Osteoblast (primary cell): ENCODE results near the gene MAGEF1. TPM values are rescaled to one million over a fixed set of nuclear protein-coding genes. Genes with fewer than 3 reads are reported as not detected.

ENCODE experiments used
- DNase-seq: peaks from one replicate; pipeline ENCODE4 v3.0.0; 2011; ENCODE audit warnings: low spot score, mixed read lengths; ENCODE audit not compliant: insufficient read length; ENCODE audit errors: missing footprints
- H2AFZ ChIP-seq: 2 replicates; pipeline ENCODE4 v1.6.0; 2011; ENCODE audit warnings: mild to moderate bottlenecking, low read length
- H3K27ac ChIP-seq: 2 replicates; pipeline ENCODE4 v1.5.1; 2011; ENCODE audit warnings: mild to moderate bottlenecking, low read depth, low read length, moderate library complexity
- H3K27me3 ChIP-seq: 2 replicates; pipeline ENCODE4 v1.6.0; 2012; ENCODE audit warnings: mild to moderate bottlenecking, control low read depth, inconsistent platforms, low read length, moderate library complexity; ENCODE audit not compliant: insufficient read depth
- H3K36me3 ChIP-seq: 2 replicates; pipeline ENCODE4 v1.5.1; 2011; ENCODE audit warnings: mild to moderate bottlenecking, low read length, control low read depth, moderate library complexity; ENCODE audit not compliant: insufficient read depth
- H3K4me1 ChIP-seq: 2 replicates; pipeline ENCODE4 v1.5.1; 2011; ENCODE audit warnings: mild to moderate bottlenecking, low read length, control low read depth, moderate library complexity; ENCODE audit not compliant: insufficient read depth
- H3K4me2 ChIP-seq: 2 replicates; pipeline ENCODE4 v1.6.0; 2011; ENCODE audit warnings: mild to moderate bottlenecking, low read length; ENCODE audit not compliant: insufficient read depth
- H3K4me3 ChIP-seq: fragments of 200-600 bp; sonication (generic); 3 replicates; pipeline ENCODE4 v1.5.1; 2012; ENCODE audit warnings: mild to moderate bottlenecking, low read length, inconsistent platforms; ENCODE audit not compliant: insufficient read depth
- H3K79me2 ChIP-seq: 2 replicates; pipeline ENCODE4 v1.6.0; 2012; ENCODE audit warnings: mild to moderate bottlenecking, low read length, control low read depth, inconsistent platforms; ENCODE audit not compliant: insufficient read depth
- H3K9me3 ChIP-seq: 2 replicates; pipeline ENCODE4 v1.5.1; 2011; ENCODE audit warnings: low read depth, low read length, control low read depth
- H4K20me1 ChIP-seq: 2 replicates; pipeline ENCODE4 v1.6.0; 2012; ENCODE audit warnings: mild to moderate bottlenecking, low read length, control low read depth; ENCODE audit not compliant: insufficient read depth
- CTCF ChIP-seq: IDR thresholded peaks from 2 replicates; pipeline ENCODE4 v1.5.1; 2011; ENCODE audit warnings: mild to moderate bottlenecking, low read depth, low read length, moderate library complexity; ENCODE audit errors: extremely low read depth
- total RNA-seq: library from RNA; depleted of rRNA; stranded (reverse); fragments of >200 nt; gene quantifications from 2 replicates; pipeline ENCODE4 v1.2.3, GENCODE V29; 2012

MAGEF1 gene
- total RNA-seq, 1 donor: 18.8 TPM

- DNase-seq: no peak
- no peak overlapping the region for H2AFZ ChIP-seq
- H3K4me1 ChIP-seq: no peaks in the 10 kb centered on the region
- H3K36me3 ChIP-seq: no peaks in the 10 kb centered on the region
- H3K79me2 ChIP-seq: no peaks in the 10 kb centered on the region
- no peaks in the 10 kb centered on the region for H3K9me3 ChIP-seq
- no peak overlapping the region for H3K4me3 ChIP-seq
- no peak for TF ChIP-seq CTCF
- H3K4me2 ChIP-seq: no peak overlapping the region
- no peak overlapping the region for H3K27ac ChIP-seq
- no peaks in the 10 kb centered on the region for H4K20me1 ChIP-seq
- H3K27me3 ChIP-seq: peaks cover 3% of the 10 kb centered on the region
These were observed 46.8 kb downstream of the MAGEF1 start for GRCh38 chr3:184665101-184665500.

DNA sequence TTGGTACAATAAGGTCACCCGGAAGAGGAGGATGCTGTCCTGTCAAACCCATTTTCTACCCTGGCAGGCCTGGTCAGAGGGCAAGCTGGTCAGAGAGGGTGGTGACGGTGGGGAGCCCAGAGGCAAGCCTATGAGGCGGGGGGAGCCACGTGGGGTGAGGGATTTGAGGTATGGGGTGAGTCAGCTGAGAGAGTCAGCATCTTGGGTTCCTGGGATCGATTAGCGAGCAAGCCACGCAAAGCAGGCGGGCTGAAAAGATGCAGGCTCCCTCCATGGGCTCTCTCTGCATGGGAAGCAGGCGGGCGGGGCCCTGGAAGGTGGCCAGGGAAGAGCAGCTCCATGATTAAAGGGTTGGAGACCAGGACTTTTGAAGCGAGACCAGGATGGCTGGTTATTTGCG is 48.1 kb downstream of the MAGEF1 start:
- Histone ChIP-seq H3K4me3 (no peak overlapping the region), H4K20me1 (no peaks in the 10 kb centered on the region), H3K79me2 (no peaks in the 10 kb centered on the region), H2AFZ (no peak overlapping the region), H3K36me3 (no peaks in the 10 kb centered on the region), H3K9me3 (no peaks in the 10 kb centered on the region), H3K27me3 (peaks cover under 1% of the 10 kb centered on the region), H3K4me2 (no peak overlapping the region), H3K4me1 (no peaks in the 10 kb centered on the region), H3K27ac (no peak overlapping the region)
- TF ChIP-seq CTCF: no peak
- no peak for DNase-seq

DNA sequence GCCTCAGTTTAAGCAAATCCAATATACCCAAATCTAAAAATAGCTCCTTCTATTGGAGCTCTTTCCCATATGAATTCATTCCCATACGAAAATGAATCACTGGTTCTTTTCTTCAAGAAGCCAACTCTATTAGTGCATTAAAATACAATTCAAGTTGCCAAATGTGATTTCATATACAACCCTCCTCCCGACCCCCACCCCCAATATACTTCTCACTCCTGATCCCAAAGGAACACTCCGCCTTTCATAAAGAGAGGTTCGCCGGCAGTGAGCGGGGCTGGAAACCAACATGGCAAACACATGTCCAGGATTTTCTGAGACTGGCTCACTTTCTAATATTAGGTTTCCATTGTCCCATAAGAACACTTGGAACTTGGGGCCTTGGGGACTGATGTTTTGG is 48.5 kb downstream of the MAGEF1 start:
- H3K79me2 ChIP-seq: no peaks in the 10 kb centered on the region
- no peak overlapping the region for H3K4me2 ChIP-seq
- no peaks in the 10 kb centered on the region for H3K36me3 ChIP-seq
- no peak overlapping the region for H3K27ac ChIP-seq
- H3K27me3 ChIP-seq: no peaks in the 10 kb centered on the region
- no peak overlapping the region for H2AFZ ChIP-seq
- no peaks in the 10 kb centered on the region for H3K4me1 ChIP-seq
- no peak for TF ChIP-seq CTCF
- DNase-seq: no peak
- no peaks in the 10 kb centered on the region for H4K20me1 ChIP-seq
- no peak overlapping the region for H3K4me3 ChIP-seq
- no peaks in the 10 kb centered on the region for H3K9me3 ChIP-seq

DNA sequence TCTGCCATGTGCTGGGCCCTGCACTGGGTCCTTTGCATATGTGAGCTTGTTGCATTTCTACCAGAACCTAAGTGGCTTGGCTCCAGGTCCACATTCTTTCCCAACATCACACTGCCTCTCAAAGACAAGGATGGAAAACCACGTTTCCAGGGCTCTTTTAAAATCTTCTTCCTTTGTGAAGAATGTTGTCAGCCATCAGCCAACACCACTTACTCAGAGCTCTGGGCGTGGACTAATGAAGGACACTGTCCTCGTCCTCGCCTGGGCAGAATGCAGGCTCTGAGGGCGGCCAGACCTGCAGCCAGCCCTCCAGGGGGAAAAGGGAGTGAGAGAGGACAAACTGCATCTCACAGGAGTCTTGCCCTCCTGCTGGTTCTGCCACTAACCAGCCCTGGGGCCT is 49.7 kb downstream of the MAGEF1 start:
- Histone ChIP-seq H3K4me3 (no peak overlapping the region), H3K27me3 (no peaks in the 10 kb centered on the region), H4K20me1 (no peaks in the 10 kb centered on the region), H2AFZ (no peak overlapping the region), H3K79me2 (no peaks in the 10 kb centered on the region), H3K27ac (no peak overlapping the region), H3K4me1 (peaks cover under 1% of the 10 kb centered on the region), H3K36me3 (no peaks in the 10 kb centered on the region), H3K9me3 (no peaks in the 10 kb centered on the region), H3K4me2 (no peak overlapping the region)
- no peak for TF ChIP-seq CTCF
- DNase-seq: no peak
